Skeletal muscle satellite cell (primary cell): ENCODE measurements around the gene CCL18.
"Not testable (repeated sequence)": the region's sequence is repeated elsewhere in the genome, so short reads cannot be mapped to it uniquely, and the experiment has no call there.

Source experiments
- H3K27me3 ChIP-seq: 2 replicates; pipeline ENCODE4 v1.7.0; 2013; ENCODE audit warnings: low read length; ENCODE audit not compliant: control insufficient read depth, insufficient read depth
- H3K36me3 ChIP-seq: 2 replicates; pipeline ENCODE4 v1.7.0; 2013; ENCODE audit warnings: mild to moderate bottlenecking, control low read depth, low read length; ENCODE audit not compliant: insufficient read depth
- H3K4me1 ChIP-seq: 2 replicates; pipeline ENCODE4 v1.7.0; 2013; ENCODE audit warnings: low read length; ENCODE audit not compliant: control insufficient read depth, insufficient read depth
- H3K4me2 ChIP-seq: 2 replicates; pipeline ENCODE4 v1.7.0; 2013; ENCODE audit warnings: mild to moderate bottlenecking, low read length
- H3K4me3 ChIP-seq: 2 replicates; pipeline ENCODE4 v1.7.0; 2013; ENCODE audit warnings: low read length
- H3K9ac ChIP-seq: 2 replicates; pipeline ENCODE4 v1.7.0; 2013; ENCODE audit warnings: mild to moderate bottlenecking, low read depth, low read length, moderate library complexity
- H3K9me3 ChIP-seq: replicated peaks from 2 replicates; pipeline ENCODE4 v1.7.0; 2013; ENCODE audit warnings: mild to moderate bottlenecking, control low read depth, low read length

CCL18 gene

GRCh38 chr17:36089888-36090836, 26.1 kb downstream of the CCL18 start, which contains the start of gene CCL3:
CCL3 (minus strand) TSS chr17:36090143; CDS start chr17:36090058, 85 bp downstream.
- no peak within 1 kb of the TSS for H3K4me3 ChIP-seq
- no peak within 1 kb of the TSS for H3K9ac ChIP-seq
- H3K4me2 ChIP-seq, result no peak within 1 kb of the TSS
- no peaks in the 10 kb centered on the region for H3K9me3 ChIP-seq
- no peaks in the 10 kb centered on the region for H3K4me1 ChIP-seq
- H3K27me3 ChIP-seq, result no peaks in the 10 kb centered on the region
- no peaks in the 10 kb centered on the region for H3K36me3 ChIP-seq

DNA sequence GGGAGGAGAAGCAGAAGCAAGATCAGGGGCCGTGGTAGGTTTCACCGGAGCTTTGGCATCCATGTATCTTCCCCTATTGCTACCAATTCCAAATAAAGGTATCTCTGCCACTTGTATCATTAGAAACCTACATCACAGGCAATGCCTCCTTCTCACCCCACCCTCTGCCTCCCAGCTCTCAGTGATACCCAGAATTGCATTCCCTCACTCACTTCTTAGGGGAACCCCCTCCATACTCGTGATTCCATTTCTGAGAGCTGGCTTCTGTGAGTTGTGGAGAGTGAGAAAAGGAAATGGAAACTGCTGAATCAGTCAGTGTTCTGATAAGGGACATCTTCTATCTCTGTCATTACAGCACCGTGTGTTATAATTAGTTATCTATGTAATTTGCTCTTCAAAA, 28.2 kb downstream of the CCL18 start:
- Histone ChIP-seq H3K4me2 (no peak overlapping the region), H3K4me3 (no peak overlapping the region), H3K9ac (no peak overlapping the region), H3K4me1 (no peaks in the 10 kb centered on the region), H3K36me3 (no peaks in the 10 kb centered on the region), H3K27me3 (no peaks in the 10 kb centered on the region), H3K9me3 (no peaks in the 10 kb centered on the region)

DNA sequence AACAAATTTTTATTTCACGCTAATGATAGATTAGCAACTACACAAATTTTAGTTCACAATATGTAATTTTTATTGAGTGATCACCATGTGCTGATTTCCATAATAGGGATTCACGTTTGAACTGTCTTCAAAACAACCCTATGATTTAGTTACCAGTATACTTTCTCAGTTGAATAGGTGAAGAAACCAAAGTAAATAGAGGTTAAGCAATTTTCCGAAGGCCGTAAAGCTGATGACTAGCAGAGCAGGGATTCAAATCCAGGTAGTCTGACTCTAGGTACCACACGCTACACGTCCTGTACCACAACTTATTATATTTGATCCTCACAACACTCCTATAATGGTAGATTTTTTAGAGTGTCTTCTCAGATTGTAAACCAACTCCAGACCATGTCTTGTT, 28.6 kb downstream of the CCL18 start:
- H3K36me3 ChIP-seq, H3K4me3 ChIP-seq, H3K4me2 ChIP-seq, H3K9ac ChIP-seq, H3K27me3 ChIP-seq, H3K4me1 ChIP-seq, H3K9me3 ChIP-seq: not testable (repeated sequence)

GRCh38 chr17:36094232-36094631, 30.2 kb downstream of the CCL18 start:
- no peaks in the 10 kb centered on the region for H3K4me1 ChIP-seq
- no peak overlapping the region for H3K9ac ChIP-seq
- no peak overlapping the region for H3K4me3 ChIP-seq
- no peak overlapping the region for H3K4me2 ChIP-seq
- no peaks in the 10 kb centered on the region for H3K36me3 ChIP-seq
- no peaks in the 10 kb centered on the region for H3K27me3 ChIP-seq
- no peaks in the 10 kb centered on the region for H3K9me3 ChIP-seq

- no peak overlapping the region for H3K9ac ChIP-seq
- H3K9me3 ChIP-seq, result no peaks in the 10 kb centered on the region
- no peaks in the 10 kb centered on the region for H3K27me3 ChIP-seq
- H3K36me3 ChIP-seq, result no peaks in the 10 kb centered on the region
- no peak overlapping the region for H3K4me3 ChIP-seq
- no peak overlapping the region for H3K4me2 ChIP-seq
- H3K4me1 ChIP-seq, result no peaks in the 10 kb centered on the region
Measured at GRCh38 chr17:36094746-36095145, 30.7 kb downstream of the CCL18 start.

DNA sequence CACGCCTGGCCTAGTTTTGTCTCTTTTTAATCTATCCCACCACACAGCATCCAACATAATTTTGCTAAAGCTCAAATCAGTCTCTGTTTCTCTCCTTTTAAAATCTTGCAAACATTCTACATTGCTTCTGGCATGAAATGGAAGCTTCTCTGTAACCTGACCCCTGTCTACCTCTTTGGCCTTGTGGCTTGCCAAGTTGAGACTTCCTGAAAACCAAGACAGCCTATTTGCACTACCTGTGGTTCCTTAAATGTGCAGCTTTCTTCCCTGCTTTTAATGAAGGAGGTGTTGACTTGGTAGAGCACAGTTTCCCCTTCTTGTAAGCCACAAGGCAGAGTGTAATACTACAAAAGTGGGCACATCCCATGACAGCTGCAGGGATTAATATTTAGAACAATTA, 31.9 kb downstream of the CCL18 start:
- no peak overlapping the region for H3K9ac ChIP-seq
- H3K4me2 ChIP-seq, result no peak overlapping the region
- no peaks in the 10 kb centered on the region for H3K36me3 ChIP-seq
- no peaks in the 10 kb centered on the region for H3K9me3 ChIP-seq
- H3K4me3 ChIP-seq, result no peak overlapping the region
- H3K27me3 ChIP-seq, result no peaks in the 10 kb centered on the region
- H3K4me1 ChIP-seq, result no peaks in the 10 kb centered on the region

DNA sequence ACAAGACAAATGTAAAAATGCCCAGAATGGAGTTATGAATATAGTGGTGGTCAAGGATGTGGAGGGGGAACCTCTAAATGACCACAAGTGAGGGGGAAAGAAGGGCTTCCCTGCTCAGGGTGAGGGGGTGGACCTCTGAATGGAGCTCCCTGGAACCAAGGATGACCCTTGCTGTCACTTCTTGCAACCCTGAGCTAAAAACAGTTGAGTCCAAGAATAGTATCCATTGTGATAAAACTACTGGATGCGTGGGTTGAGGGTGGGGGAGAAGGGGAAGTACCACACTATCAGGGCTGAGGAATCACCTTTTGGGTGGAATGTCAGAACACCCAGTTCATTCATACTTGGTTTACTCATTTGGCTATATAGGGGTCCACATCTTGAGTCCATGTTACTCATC, 34.9 kb downstream of the CCL18 start:
- not testable (repeated sequence) for H3K27me3 ChIP-seq, H3K4me1 ChIP-seq, H3K4me3 ChIP-seq, H3K9me3 ChIP-seq, H3K4me2 ChIP-seq, H3K9ac ChIP-seq, H3K36me3 ChIP-seq

DNA sequence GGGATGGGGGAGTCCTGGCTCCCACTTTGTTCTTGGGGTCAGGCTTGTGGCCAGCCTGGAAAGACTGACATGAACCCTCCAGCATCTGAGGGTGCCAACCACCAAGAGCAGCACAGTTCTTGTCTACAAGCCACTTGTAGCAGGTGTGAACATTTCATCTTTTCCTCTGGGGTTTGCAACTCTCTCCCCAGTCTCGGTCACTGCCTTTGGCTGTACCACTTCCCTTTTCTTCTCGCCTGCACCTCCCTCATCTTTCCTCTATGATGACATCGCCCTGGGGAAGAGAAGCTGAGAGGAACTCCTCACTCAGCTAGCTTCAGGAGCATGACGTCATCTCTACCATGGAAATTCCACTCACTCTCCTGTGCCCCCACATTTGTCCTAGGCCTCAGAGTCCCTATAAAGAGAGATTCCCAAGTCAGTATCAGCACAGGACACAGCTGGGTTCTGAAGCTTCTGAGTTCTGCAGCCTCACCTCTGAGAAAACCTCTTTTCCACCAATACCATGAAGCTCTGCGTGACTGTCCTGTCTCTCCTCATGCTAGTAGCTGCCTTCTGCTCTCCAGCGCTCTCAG, 39.4 kb downstream of the CCL18 start, which contains the start of gene CCL4:
TSS of gene CCL4 (plus strand) at position 427 of the 575 bp plus-strand sequence. CDS start at position 506, 79 bp downstream.
- H3K36me3 ChIP-seq, H3K4me1 ChIP-seq, H3K4me3 ChIP-seq, H3K27me3 ChIP-seq, H3K4me2 ChIP-seq, H3K9ac ChIP-seq, H3K9me3 ChIP-seq: not testable (repeated sequence)

- H3K4me3 ChIP-seq, H3K4me2 ChIP-seq, H3K9me3 ChIP-seq, H3K9ac ChIP-seq, H3K27me3 ChIP-seq, H3K36me3 ChIP-seq, H3K4me1 ChIP-seq: not testable (repeated sequence)
Measured at GRCh38 chr17:36104246-36104645, 40.2 kb downstream of the CCL18 start.

GRCh38 chr17:36104701-36105181, 40.7 kb downstream of the CCL18 start:
- Histone ChIP-seq H3K9ac (no peak overlapping the region), H3K36me3 (no peaks in the 10 kb centered on the region), H3K9me3 (no peaks in the 10 kb centered on the region), H3K4me2 (no peak overlapping the region), H3K4me1 (no peaks in the 10 kb centered on the region), H3K4me3 (no peak overlapping the region), H3K27me3 (no peaks in the 10 kb centered on the region)

- H3K9ac ChIP-seq, result no peak overlapping the region
- no peaks in the 10 kb centered on the region for H3K36me3 ChIP-seq
- H3K9me3 ChIP-seq, result no peaks in the 10 kb centered on the region
- no peaks in the 10 kb centered on the region for H3K27me3 ChIP-seq
- no peak overlapping the region for H3K4me3 ChIP-seq
- no peak overlapping the region for H3K4me2 ChIP-seq
- no peaks in the 10 kb centered on the region for H3K4me1 ChIP-seq
Measured at GRCh38 chr17:36105781-36106492, 41.9 kb downstream of the CCL18 start.
